Right atrium auricular region (tissue), 2 donors: ENCODE data around the gene CYTH2. TPM values are rescaled to one million over a fixed set of nuclear protein-coding genes. Genes with fewer than 3 reads are reported as not detected.

Experiments
- DNase-seq: peaks from one replicate; pipeline ENCODE4 v3.0.0-alpha.2; 2019; ENCODE audit warnings: low spot score
- H3K27ac ChIP-seq, 2 donors: fragments of 200-600 bp; sonication (generic); 1 replicate in 1 of 2; 2 replicates in 1 of 2; pipeline ENCODE4 v1.5.1; 2016 to 2019
- H3K27me3 ChIP-seq, 2 donors: fragments of 200-600 bp; sonication (generic); one replicate each; pipeline versions ENCODE4 v1.5.1 to v1.6.0; 2017 to 2019
- H3K36me3 ChIP-seq: fragments of 200-600 bp; sonication (generic); one replicate; pipeline ENCODE4 v1.5.1; 2016
- H3K4me1 ChIP-seq, 2 donors: fragments of 200-600 bp; sonication (generic); one replicate each; pipeline versions ENCODE4 v1.5.1 to v1.6.0; 2017 to 2019
- H3K4me3 ChIP-seq, 2 donors: fragments of 200-600 bp; sonication (generic); 1 replicate in 1 of 2; 2 replicates in 1 of 2; pipeline ENCODE4 v1.5.1; 2017 to 2019; ENCODE audit warnings: mild to moderate bottlenecking in 1 of 2, moderate library complexity in 1 of 2
- H3K9me3 ChIP-seq, 2 donors: fragments of 200-600 bp; sonication (generic); one replicate each; pipeline ENCODE4 v1.5.1; 2019
- total RNA-seq, 2 donors: library from RNA; depleted of rRNA; stranded (reverse); fragments of >200 nt; gene quantifications; one replicate each; pipeline ENCODE4 v1.1.0, GENCODE V29; 2016
- TF ChIP-seq, protein P1 (sequence below), 2 donors: fragments of 200-600 bp; sonication (generic); IDR thresholded peaks; one replicate each; pipeline ENCODE4 v1.5.1; 2019; ENCODE audit warnings: antibody characterized with exemption in 2 of 2

Gene CYTH2
- total RNA-seq, 2 donors from 2014 or later: 13.3 to 22.5 TPM

GRCh38 chr19:48469934-48470680 is 938 bp downstream of the CYTH2 start:
- H3K9me3 ChIP-seq: no peaks in the 10 kb centered on the region
- H3K27ac ChIP-seq: peak overlapping the region; percentile 98
- DNase-seq: no peak
- H3K36me3 ChIP-seq: peaks cover 50% of the 10 kb centered on the region
- H3K27me3 ChIP-seq: no peaks in the 10 kb centered on the region
- peak overlapping the region; percentile 92 to 95 for H3K4me3 ChIP-seq
- TF ChIP-seq, protein P1, sequence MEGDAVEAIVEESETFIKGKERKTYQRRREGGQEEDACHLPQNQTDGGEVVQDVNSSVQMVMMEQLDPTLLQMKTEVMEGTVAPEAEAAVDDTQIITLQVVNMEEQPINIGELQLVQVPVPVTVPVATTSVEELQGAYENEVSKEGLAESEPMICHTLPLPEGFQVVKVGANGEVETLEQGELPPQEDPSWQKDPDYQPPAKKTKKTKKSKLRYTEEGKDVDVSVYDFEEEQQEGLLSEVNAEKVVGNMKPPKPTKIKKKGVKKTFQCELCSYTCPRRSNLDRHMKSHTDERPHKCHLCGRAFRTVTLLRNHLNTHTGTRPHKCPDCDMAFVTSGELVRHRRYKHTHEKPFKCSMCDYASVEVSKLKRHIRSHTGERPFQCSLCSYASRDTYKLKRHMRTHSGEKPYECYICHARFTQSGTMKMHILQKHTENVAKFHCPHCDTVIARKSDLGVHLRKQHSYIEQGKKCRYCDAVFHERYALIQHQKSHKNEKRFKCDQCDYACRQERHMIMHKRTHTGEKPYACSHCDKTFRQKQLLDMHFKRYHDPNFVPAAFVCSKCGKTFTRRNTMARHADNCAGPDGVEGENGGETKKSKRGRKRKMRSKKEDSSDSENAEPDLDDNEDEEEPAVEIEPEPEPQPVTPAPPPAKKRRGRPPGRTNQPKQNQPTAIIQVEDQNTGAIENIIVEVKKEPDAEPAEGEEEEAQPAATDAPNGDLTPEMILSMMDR (IDR thresholded peaks at IDR 0.05): no peak
- peaks cover 2 to 15% of the 10 kb centered on the region in 2 donors for H3K4me1 ChIP-seq

- Histone ChIP-seq H3K4me1 (peaks cover 2 to 15% of the 10 kb centered on the region in 2 donors), H3K27me3 (no peaks in the 10 kb centered on the region), H3K36me3 (peaks cover 57% of the 10 kb centered on the region), H3K27ac (no peak overlapping the region), H3K4me3 (no peak overlapping the region), H3K9me3 (no peaks in the 10 kb centered on the region)
- DNase-seq: no peak
- TF ChIP-seq, protein P1 (IDR thresholded peaks at IDR 0.05): no peak
Measured at GRCh38 chr19:48470856-48471255, 1.7 kb downstream of the CYTH2 start.

- no peak overlapping the region for H3K27ac ChIP-seq
- H3K27me3 ChIP-seq: no peaks in the 10 kb centered on the region
- H3K4me3 ChIP-seq: no peak overlapping the region
- peaks cover 67% of the 10 kb centered on the region for H3K36me3 ChIP-seq
- H3K4me1 ChIP-seq: peaks cover 2 to 15% of the 10 kb centered on the region in 2 donors
- H3K9me3 ChIP-seq: no peaks in the 10 kb centered on the region
- TF ChIP-seq, protein P1 (IDR thresholded peaks at IDR 0.05): no peak
- DNase-seq: no peak
Measured at GRCh38 chr19:48471836-48472235, 2.7 kb downstream of the CYTH2 start.

DNA sequence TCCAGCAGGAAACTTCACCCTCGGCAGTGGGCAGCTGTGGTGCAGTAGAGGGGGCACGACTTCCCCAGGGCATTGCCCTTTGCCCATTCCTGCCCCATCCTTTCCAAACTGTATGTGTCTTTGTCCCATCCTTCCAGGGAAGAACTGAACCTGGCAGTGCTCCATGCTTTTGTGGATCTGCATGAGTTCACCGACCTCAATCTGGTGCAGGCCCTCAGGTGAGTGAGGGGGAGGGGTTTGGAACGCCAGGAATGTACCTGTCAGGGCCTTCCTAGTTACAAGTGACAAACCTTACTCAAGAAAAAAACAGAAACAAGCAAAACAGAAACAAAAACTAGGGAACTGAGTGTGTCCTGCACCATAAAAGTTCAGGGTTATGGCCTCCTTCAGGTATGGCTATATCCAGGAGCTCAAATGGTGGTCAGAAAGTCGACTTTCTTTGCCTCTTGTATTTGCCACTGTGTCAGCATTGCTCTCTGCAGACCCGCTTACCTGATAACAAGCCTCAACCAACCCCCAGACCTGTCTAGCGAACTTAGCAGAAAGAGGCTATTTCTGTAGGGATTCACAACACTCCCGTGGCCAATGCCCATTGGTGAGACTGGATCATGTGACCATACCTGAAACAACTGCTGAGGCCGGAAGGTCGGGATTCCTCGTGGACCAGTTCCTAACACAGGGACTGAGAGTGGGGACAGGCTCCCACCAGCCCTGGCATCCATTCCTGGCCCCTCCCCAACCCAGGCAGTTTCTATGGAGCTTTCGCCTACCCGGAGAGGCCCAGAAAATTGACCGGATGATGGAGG is 4.2 kb downstream of the CYTH2 start:
- H3K4me3 ChIP-seq: no peak overlapping the region
- no peak for DNase-seq

GRCh38 chr19:48474084-48474592 is 5.0 kb downstream of the CYTH2 start:
- TF ChIP-seq, protein P1 (IDR thresholded peaks at IDR 0.05): no peak
- no peaks in the 10 kb centered on the region for H3K27me3 ChIP-seq
- no peaks in the 10 kb centered on the region for H3K9me3 ChIP-seq
- H3K36me3 ChIP-seq: peaks cover 90% of the 10 kb centered on the region
- peaks cover 0 to 15% of the 10 kb centered on the region in 2 donors for H3K4me1 ChIP-seq
- DNase-seq: no peak
- no peak overlapping the region for H3K27ac ChIP-seq
- H3K4me3 ChIP-seq: no peak overlapping the region

More for the DNA sequence above, 4.2 kb downstream of the CYTH2 start:
- TF ChIP-seq, protein P1 (IDR thresholded peaks at IDR 0.05): no peak
- H3K27me3 ChIP-seq: no peaks in the 10 kb centered on the region
- H3K36me3 ChIP-seq: peaks cover 82% of the 10 kb centered on the region
- H3K4me1 ChIP-seq: peaks cover 1 to 15% of the 10 kb centered on the region in 2 donors
- no peak overlapping the region for H3K27ac ChIP-seq
- H3K9me3 ChIP-seq: no peaks in the 10 kb centered on the region
